UCSD-AML1 (cell line): ENCODE data around the gene LCMT2.

Experiments
- DNase-seq: peaks from one replicate; lab custom pipeline; 2025; ENCODE audit not compliant: unreplicated experiment; lab: John Stamatoyannopoulos, UW

Gene LCMT2

GRCh38 chr15:43276563-43277200 lies 53.7 kb downstream of the LCMT2 start:
- no peak for DNase-seq

- DNase-seq, result no peak
These were observed 54.4 kb downstream of the LCMT2 start for GRCh38 chr15:43275740-43276562.

GRCh38 chr15:43274136-43274535 lies 56.2 kb downstream of the LCMT2 start:
- DNase-seq, result no peak
